H9 (cell line): Measurements from ENCODE around the gene FRRS1L. TPM values are rescaled to one million over a fixed set of nuclear protein-coding genes. Genes with fewer than 3 reads are reported as not detected.

Experiments
- DNase-seq: peaks from one replicate; pipeline ENCODE4 v3.0.0-alpha.2; 2017
- H2AFZ ChIP-seq: one replicate; pipeline ENCODE4 v1.6.1; 2013; ENCODE audit warnings: mild to moderate bottlenecking, low read length, control low read depth, moderate library complexity
- H2AK5ac ChIP-seq: 2 replicates; pipeline ENCODE4 v1.6.1; 2013; ENCODE audit warnings: low read length, control low read depth, mixed read lengths; ENCODE audit not compliant: insufficient read length
- H2BK120ac ChIP-seq: one replicate; pipeline ENCODE4 v1.6.1; 2013; ENCODE audit warnings: low read depth, mild to moderate bottlenecking, low read length, control low read depth, inconsistent platforms; ENCODE audit not compliant: poor library complexity, severe bottlenecking
- H2BK12ac ChIP-seq: 2 replicates; pipeline ENCODE4 v1.6.1; 2013; ENCODE audit warnings: low read length, control low read depth, mixed read lengths, low read depth; ENCODE audit not compliant: insufficient read length
- H2BK15ac ChIP-seq: 2 replicates; pipeline ENCODE4 v1.6.1; 2013; ENCODE audit warnings: low read depth, low read length, control low read depth
- H2BK20ac ChIP-seq: one replicate; pipeline ENCODE4 v1.6.1; 2013; ENCODE audit warnings: low read depth, mild to moderate bottlenecking, low read length, control low read depth, inconsistent platforms; ENCODE audit not compliant: poor library complexity, severe bottlenecking
- H2BK5ac ChIP-seq: 2 replicates; pipeline ENCODE4 v1.6.1; 2013; ENCODE audit warnings: low read length, control low read depth, mixed read lengths; ENCODE audit not compliant: insufficient read length
- H3K14ac ChIP-seq: 2 replicates; pipeline ENCODE4 v1.6.1; 2013; ENCODE audit warnings: low read length, control low read depth; ENCODE audit not compliant: insufficient read depth
- H3K18ac ChIP-seq: 2 replicates; pipeline ENCODE4 v1.6.1; 2013; ENCODE audit warnings: low read depth, mild to moderate bottlenecking, mixed read lengths, low read length, control low read depth; ENCODE audit not compliant: insufficient read length
- H3K23ac ChIP-seq: 2 replicates; pipeline ENCODE4 v1.6.1; 2013; ENCODE audit warnings: low read length, control low read depth, mixed read lengths, low read depth; ENCODE audit not compliant: insufficient read length
- H3K23me2 ChIP-seq: 2 replicates; pipeline ENCODE4 v1.6.1; 2013; ENCODE audit warnings: low read depth, mild to moderate bottlenecking, mixed read lengths, low read length, control low read depth; ENCODE audit not compliant: insufficient read length, poor library complexity, severe bottlenecking
- H3K27ac ChIP-seq: 2 replicates; pipeline ENCODE4 v1.5.1; 2013; ENCODE audit warnings: low read length, control low read depth, mixed read lengths, low read depth; ENCODE audit not compliant: insufficient read length
- H3K27me3 ChIP-seq: 2 replicates; pipeline ENCODE4 v1.6.1; 2013; ENCODE audit warnings: low read length, control low read depth, inconsistent platforms; ENCODE audit not compliant: insufficient read depth
- H3K4ac ChIP-seq: 2 replicates; pipeline ENCODE4 v1.6.1; 2013; ENCODE audit warnings: low read depth, mild to moderate bottlenecking, control low read depth, inconsistent platforms, low read length, moderate library complexity
- H3K4me1 ChIP-seq: 2 replicates; pipeline ENCODE4 v1.6.1; 2013; ENCODE audit warnings: low read length, control low read depth, inconsistent platforms; ENCODE audit not compliant: insufficient read depth
- H3K4me2 ChIP-seq: 2 replicates; pipeline ENCODE4 v1.6.1; 2013; ENCODE audit warnings: low read length, control low read depth, mixed read lengths; ENCODE audit not compliant: insufficient read length, insufficient read depth
- H3K56ac ChIP-seq: 2 replicates; pipeline ENCODE4 v1.6.1; 2013; ENCODE audit warnings: low read depth, mild to moderate bottlenecking, mixed read lengths, low read length, control low read depth; ENCODE audit not compliant: insufficient read length
- H3K79me1 ChIP-seq: 2 replicates; pipeline ENCODE4 v1.6.1; 2013; ENCODE audit warnings: low read depth, mild to moderate bottlenecking, moderate library complexity, low read length, control low read depth, inconsistent platforms; ENCODE audit not compliant: insufficient read depth, poor library complexity, severe bottlenecking
- H3K79me2 ChIP-seq: 2 replicates; pipeline ENCODE4 v1.6.1; 2013; ENCODE audit warnings: low read length, control low read depth, inconsistent platforms; ENCODE audit not compliant: insufficient read depth
- H3K9ac ChIP-seq: 2 replicates; pipeline ENCODE4 v1.6.1; 2013; ENCODE audit warnings: low read length, control low read depth, mixed read lengths; ENCODE audit not compliant: insufficient read length; ENCODE audit errors: extremely low read depth
- H3K9me3 ChIP-seq: one replicate; pipeline ENCODE4 v1.6.1; 2013; ENCODE audit warnings: low read depth, low read length, inconsistent platforms; ENCODE audit not compliant: control insufficient read depth
- H3T11ph ChIP-seq: one replicate; pipeline ENCODE4 v1.6.1; 2013; ENCODE audit warnings: mild to moderate bottlenecking, low read length, control low read depth, inconsistent platforms
- H4K20me1 ChIP-seq: one replicate; pipeline ENCODE4 v1.6.1; 2013; ENCODE audit not compliant: control insufficient read depth, insufficient read length, insufficient read depth
- H4K5ac ChIP-seq: 2 replicates; pipeline ENCODE4 v1.6.1; 2013; ENCODE audit warnings: low read depth, mild to moderate bottlenecking, mixed read lengths, low read length, control low read depth; ENCODE audit not compliant: insufficient read length
- H4K8ac ChIP-seq: replicated peaks from 2 replicates; pipeline ENCODE4 v1.6.1; 2013; ENCODE audit warnings: low read length, control low read depth, mixed read lengths, low read depth; ENCODE audit not compliant: insufficient read length
- H4K91ac ChIP-seq: 2 replicates; pipeline ENCODE4 v1.6.1; 2013; ENCODE audit warnings: low read depth, mild to moderate bottlenecking, moderate library complexity, mixed read lengths, low read length, control low read depth; ENCODE audit not compliant: insufficient read length
- H3K27ac Mint-ChIP-seq, 3 experiments: 2 replicates in 2 of 3; 3 replicates in 1 of 3; pipeline ENCODE4 v1.8.0; 2020 to 2021; ENCODE audit warnings: mixed read lengths in 3 of 3, mild to moderate bottlenecking in 1 of 3, moderate library complexity in 1 of 3
- H3K27me3 Mint-ChIP-seq: 2 replicates; pipeline ENCODE4 v1.8.0; 2021; ENCODE audit warnings: low read depth, mild to moderate bottlenecking, moderate library complexity, mixed read lengths
- H3K36me3 Mint-ChIP-seq, 3 experiments: 2 replicates in 2 of 3; 3 replicates in 1 of 3; pipeline ENCODE4 v1.8.0; 2020 to 2021; ENCODE audit warnings: low read depth in 3 of 3, mixed read lengths in 3 of 3; ENCODE audit not compliant: insufficient read depth in 1 of 3
- H3K4me1 Mint-ChIP-seq, 2 experiments: 2 replicates each; pipeline ENCODE4 v1.8.0; 2020; ENCODE audit warnings: mixed read lengths in 2 of 2
- H3K4me3 Mint-ChIP-seq, 2 experiments: 2 replicates in 1 of 2; 3 replicates in 1 of 2; pipeline ENCODE4 v1.8.0; 2020 to 2021; ENCODE audit warnings: mild to moderate bottlenecking in 2 of 2, mixed read lengths in 2 of 2, moderate library complexity in 1 of 2
- H3K9me3 Mint-ChIP-seq, 2 experiments: 2 replicates in 1 of 2; 3 replicates in 1 of 2; pipeline ENCODE4 v1.8.0; 2020; ENCODE audit warnings: mild to moderate bottlenecking in 2 of 2, mixed read lengths in 2 of 2, moderate library complexity in 1 of 2
- WGBS: extraction: QIAGEN DNeasy Blood & Tissue Kit; methylation state at CpG from one replicate; pipeline ENCODE4 v1.1.7; 2013; ENCODE audit warnings: missing lambda C conversion rate, low lambda C conversion rate, mixed read lengths; ENCODE audit not compliant: insufficient read length; ENCODE audit errors: extremely low coverage; 5-methylcytosine and 5-hydroxymethylcytosine counted together
- total RNA-seq: library from RNA; stranded (reverse); gene quantifications from 2 replicates; pipeline ENCODE4 v1.2.1, GENCODE V29; 2021
- TF ChIP-seq, protein P1 (sequence below): fragments of 200-600 bp; sonication (generic); conservative IDR thresholded peaks from 3 replicates; pipeline ENCODE4 v1.8.0; 2021; ENCODE audit warnings: antibody characterized with exemption, mild to moderate bottlenecking

FRRS1L gene
- total RNA-seq, 1 experiment from 2014 or later = 3.3 TPM

DNA sequence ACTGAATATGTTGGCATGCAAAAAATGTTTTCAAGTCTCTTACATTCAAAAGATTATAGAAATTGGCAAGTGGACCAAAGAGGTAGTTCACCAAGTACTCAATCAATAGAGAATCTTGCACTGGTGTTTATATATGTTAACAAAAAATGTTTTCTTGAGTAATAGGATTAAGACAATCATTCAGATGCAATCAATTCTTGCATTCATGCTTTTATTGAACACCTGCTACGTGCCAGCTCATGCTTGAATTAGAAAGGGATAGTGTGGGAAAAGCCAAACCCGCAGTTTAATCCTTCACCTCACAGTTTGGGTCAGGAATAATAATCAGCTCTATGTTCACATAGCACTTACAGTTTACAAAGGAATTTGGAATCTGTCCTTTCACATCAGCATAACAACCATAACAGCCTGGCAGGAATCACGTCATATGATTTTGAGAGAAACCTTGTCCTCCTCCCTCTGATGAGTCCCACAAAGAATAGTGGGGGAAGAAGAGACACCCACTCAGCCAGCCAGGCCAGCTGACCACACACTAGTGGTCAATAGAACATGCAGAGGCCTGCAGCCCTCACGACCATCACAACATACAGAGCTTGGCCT lies 36.8 kb upstream of the FRRS1L start:
- Histone ChIP-seq H3K23me2 (no peaks in the 10 kb centered on the region), H3K14ac (no peak overlapping the region), H2BK5ac (no peak overlapping the region), H2BK20ac (no peak overlapping the region), H2AFZ (no peak overlapping the region), H3K79me2 (no peaks in the 10 kb centered on the region), H3K56ac (no peak overlapping the region), H4K91ac (no peak overlapping the region), H3K4me1 (no peaks in the 10 kb centered on the region), H3K9me3 (no peaks in the 10 kb centered on the region), H3K18ac (no peak overlapping the region), H2BK12ac (no peak overlapping the region), H3K27ac (no peak overlapping the region), H3K79me1 (no peaks in the 10 kb centered on the region), H3T11ph (no peak overlapping the region), H3K9ac (no peak overlapping the region), H3K4me2 (no peak overlapping the region), H2BK120ac (no peak overlapping the region), H2BK15ac (no peak overlapping the region), H4K5ac (no peak overlapping the region), H2AK5ac (no peak overlapping the region), H3K27me3 (no peaks in the 10 kb centered on the region), H4K8ac (no peak overlapping the region), H3K23ac (no peak overlapping the region), H3K4ac (no peak overlapping the region), H4K20me1 (no peaks in the 10 kb centered on the region)
- Mint-ChIP-seq H3K9me3 (peaks cover 2 to 3% of the 10 kb centered on the region in 2 experiments; a peak in 1 of 5 replicates), H3K4me3 (no peak overlapping the region), H3K36me3 (peaks cover 0 to 2% (median 0%) of the 10 kb centered on the region in 3 experiments; a peak in 1 of 7 replicates), H3K4me1 (peaks cover 9 to 12% of the 10 kb centered on the region in 2 experiments; a peak in 3 of 4 replicates), H3K27me3 (no peaks in the 10 kb centered on the region; the same call in 1 of the 2 replicates), H3K27ac (no peak overlapping the region; a peak in 1 of 7 replicates)
- DNase-seq = no peak
- WGBS = no CpG with 5 or more reads among the region's 4 CpGs
- TF ChIP-seq, protein P1, sequence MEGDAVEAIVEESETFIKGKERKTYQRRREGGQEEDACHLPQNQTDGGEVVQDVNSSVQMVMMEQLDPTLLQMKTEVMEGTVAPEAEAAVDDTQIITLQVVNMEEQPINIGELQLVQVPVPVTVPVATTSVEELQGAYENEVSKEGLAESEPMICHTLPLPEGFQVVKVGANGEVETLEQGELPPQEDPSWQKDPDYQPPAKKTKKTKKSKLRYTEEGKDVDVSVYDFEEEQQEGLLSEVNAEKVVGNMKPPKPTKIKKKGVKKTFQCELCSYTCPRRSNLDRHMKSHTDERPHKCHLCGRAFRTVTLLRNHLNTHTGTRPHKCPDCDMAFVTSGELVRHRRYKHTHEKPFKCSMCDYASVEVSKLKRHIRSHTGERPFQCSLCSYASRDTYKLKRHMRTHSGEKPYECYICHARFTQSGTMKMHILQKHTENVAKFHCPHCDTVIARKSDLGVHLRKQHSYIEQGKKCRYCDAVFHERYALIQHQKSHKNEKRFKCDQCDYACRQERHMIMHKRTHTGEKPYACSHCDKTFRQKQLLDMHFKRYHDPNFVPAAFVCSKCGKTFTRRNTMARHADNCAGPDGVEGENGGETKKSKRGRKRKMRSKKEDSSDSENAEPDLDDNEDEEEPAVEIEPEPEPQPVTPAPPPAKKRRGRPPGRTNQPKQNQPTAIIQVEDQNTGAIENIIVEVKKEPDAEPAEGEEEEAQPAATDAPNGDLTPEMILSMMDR = no peak
